HL-60/S4 (cell line): ENCODE results near the gene SIGLEC9.

ENCODE experiments used
- in situ Hi-C: fragments of 300-500 bp; cut with MboI; formaldehyde crosslinking; loops from 2 replicates; pipeline ENCODE4 v1.14.3; 2022; ENCODE audit warnings: low sequenced_read_pairs

SIGLEC9 gene

DNA sequence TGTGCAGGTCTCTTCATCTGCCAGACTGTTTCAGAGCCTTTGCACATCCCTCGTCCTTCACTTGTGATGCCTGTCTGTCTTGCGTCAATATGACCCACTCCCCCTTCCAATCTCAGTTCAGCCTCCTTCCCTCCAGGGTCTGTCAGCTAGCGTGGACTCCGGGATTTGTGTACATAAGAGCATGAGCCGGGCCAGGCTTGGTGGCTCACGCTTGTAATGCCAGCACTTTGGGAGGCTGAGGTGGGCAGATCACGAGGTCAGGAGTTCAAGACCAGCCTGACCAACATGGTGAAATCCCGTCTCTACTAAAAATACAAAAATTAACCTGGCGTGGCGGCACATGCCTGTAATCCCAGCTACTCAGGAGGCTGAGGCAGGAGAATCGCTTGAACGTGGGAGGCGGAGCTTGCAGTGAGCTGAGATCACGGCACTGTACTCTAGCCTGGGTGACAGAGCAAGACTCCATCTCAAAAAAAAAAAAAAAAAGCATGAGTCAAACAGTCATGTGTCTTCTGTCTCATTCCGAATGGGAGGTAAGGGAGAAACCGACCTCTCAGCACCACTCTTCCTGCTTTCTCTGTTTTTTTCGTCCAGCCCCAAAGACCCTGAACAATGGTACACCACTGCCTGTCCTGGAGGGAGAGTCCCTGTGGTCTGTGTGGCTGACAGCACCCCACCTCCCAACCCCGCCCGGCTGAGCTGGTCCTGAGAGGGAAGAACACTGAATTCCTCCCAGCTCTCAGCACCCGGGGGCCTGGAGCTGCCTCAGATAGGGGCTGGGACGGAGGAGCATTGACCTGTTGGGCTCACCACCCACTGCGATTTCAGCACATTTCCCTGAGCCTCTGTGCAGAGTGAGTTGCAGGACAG is 2.4 kb upstream of the SIGLEC9 start:
- in situ Hi-C loops, result no loop called here

DNA sequence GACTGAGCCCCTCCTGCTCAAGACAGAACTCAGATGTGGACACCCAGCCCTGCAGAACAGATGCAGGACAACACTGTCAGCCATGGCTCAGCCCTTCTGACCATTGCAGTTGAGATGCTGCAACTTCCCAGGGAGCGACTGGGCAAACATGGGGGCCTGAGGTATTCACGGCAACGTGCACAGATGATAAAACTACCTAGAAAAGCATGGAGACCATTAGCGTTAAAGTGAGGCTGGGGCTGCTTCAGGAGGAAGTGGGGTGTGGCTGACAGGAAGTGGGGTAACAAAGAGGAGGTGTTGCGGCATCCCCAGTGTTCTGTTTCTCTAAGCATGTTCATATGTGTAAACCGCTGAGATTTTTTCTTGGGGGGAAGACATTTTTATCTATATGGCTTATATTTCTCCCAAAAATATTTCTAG is 1.3 kb upstream of the SIGLEC9 start:
- in situ Hi-C loops, result no loop called here

DNA sequence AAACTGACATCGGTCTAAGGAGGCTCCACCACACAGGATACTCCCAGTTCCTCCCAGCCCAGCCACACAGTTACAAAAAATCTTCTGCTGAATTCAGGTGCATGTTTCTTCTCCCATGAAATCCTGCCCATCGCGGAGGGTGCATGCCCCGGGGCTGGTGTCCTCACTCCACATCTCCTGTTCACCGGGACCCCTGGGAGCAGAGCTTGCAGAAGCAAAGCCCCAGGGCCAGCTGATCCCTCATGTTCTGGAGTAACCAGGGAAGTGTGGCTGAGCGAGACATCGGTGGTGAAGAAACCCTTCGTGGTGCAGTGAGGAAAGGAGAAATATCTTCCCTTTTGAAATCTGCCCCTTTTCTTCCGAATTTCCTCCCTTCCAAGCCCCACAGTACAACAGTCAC is 904 bp upstream of the SIGLEC9 start:
- in situ Hi-C loops, result no loop called here

DNA sequence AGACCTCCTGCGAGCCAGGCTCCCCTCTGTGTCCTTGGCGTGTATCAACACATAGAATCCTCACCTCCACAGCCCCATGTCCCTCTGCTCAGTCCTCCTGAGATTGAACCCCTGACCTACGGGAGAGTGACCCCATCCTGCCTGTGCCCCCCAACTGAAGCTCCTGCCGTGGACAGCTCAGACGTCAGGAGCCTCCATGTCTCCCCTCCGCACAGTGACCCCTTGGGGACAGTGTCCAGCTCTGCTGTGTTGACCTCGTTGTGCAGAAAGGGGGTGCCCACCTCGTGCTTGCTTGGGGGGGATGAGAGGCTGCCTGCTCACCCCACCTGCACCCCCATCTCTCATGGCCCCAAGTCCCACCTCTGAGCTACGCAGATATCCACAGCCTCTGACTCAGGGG is 490 bp upstream of the SIGLEC9 start:
- in situ Hi-C loops, result no loop called here

DNA sequence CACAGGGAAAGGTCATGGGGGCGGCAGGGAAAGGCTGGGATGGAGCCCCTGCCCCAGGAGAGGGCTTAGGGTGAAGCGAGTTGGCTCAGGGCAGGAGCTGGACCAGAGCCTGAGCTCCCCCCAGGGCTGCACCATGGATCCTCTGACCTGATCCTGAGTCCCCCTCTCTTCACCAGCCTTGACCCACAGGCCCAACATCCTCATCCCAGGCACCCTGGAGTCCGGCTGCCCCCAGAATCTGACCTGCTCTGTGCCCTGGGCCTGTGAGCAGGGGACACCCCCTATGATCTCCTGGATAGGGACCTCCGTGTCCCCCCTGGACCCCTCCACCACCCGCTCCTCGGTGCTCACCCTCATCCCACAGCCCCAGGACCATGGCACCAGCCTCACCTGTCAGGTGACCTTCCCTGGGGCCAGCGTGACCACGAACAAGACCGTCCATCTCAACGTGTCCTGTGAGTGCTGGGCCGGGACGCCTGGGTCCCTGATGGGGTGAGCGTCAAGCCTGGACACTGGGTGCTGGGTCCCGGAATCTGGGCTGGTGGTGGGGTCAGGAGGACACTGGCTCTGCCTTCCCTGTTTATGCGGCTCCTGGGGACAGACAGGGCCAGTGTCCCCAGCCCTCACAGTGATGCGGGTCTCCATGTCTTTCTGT is 842 bp downstream of the SIGLEC9 start:
- in situ Hi-C loops, result no loop called here

DNA sequence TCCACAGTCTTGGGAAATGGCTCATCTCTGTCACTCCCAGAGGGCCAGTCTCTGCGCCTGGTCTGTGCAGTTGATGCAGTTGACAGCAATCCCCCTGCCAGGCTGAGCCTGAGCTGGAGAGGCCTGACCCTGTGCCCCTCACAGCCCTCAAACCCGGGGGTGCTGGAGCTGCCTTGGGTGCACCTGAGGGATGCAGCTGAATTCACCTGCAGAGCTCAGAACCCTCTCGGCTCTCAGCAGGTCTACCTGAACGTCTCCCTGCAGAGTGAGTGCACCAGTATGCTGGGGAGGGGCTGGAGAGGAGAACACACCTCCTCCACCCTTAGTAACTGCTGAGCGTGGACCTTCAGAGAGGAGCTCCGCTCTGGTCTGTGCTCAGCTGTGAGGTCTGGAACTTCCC is 2.3 kb downstream of the SIGLEC9 start:
- in situ Hi-C loops, result no loop called here

DNA sequence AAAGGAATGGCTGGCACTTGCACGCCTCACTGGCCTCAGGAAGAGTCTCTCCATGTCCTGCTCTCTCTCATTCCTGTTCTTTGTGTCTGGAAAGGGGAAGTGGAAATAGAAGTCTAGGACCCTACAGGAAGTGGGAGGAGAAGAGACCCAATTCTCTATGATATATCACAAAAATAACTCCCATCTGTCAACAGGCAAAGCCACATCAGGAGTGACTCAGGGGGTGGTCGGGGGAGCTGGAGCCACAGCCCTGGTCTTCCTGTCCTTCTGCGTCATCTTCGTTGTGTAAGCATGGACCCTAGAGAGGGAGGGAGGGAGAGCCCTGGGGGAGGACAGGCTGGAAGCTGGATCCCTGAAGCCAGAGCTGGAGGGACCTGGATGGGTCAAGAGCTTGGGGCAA is 3.0 kb downstream of the SIGLEC9 start:
- in situ Hi-C loops, result no loop called here

DNA sequence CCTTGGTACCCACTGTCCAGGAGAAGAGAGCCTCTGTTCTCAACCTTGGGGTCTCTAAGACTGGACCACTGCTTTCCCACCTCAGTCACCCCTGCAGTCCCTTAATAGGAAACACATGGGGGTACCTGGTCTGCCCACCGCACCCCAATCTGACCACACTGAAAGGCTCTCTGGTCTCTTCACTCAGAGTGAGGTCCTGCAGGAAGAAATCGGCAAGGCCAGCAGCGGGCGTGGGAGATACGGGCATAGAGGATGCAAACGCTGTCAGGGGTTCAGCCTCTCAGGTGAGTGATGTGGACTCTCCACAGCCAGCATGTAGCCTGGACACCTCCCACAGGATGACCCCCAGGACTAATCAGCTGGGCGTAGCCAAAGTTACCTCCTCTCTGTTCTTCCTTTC is 3.5 kb downstream of the SIGLEC9 start:
- in situ Hi-C loops, result no loop called here

DNA sequence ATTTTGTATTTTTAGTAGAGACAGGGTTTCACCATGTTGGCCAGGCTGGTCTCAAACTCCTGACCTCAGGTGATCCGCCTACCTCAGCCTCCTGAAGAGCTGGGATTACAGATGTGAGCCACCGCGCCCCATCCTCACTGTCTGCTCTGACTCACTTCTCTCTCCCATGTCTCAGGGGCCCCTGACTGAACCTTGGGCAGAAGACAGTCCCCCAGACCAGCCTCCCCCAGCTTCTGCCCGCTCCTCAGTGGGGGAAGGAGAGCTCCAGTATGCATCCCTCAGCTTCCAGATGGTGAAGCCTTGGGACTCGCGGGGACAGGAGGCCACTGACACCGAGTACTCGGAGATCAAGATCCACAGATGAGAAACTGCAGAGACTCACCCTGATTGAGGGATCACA is 5.0 kb downstream of the SIGLEC9 start:
- in situ Hi-C loops, result no loop called here

DNA sequence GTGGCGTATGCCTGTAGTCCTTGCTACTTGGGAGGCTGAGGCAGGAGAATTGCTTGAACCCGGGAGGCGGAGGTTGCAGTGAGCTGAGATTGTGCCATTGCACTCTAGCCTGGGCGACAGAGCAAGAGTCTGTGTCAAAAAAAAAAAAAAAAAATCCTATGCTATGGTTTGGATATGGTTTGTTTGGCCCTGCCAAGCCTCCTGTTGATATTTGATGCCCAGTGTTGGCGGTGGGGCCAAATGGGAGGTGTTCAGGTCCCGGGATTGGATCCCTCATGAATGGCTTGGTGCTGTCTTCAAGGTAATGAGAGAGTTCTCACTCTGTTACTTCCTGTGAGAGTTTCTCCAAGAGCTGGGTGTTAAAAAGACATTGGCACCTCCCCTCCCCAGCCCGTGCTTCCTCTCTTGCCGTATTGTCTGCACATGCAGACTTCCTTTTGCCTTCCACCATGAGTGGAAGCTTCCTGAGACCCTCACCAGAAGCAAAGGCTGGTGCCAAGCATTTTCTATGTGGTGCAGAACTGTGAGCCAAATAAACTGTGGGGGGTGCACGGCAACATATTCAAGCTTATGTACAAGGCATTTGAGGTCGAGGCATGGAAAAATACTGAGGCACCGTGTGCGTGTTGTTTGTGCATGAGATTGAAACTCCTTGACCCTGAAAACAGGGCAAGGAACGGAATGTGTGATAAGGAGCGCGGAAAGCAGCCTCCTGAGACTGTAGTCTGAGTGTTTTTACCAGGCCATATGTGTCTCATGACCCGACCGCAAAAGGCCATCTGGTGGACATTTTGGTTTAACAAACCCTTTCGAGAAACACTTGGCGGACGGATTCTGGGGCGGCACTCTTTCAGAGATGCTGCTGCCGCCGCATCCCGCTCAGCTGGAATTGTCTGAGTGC is 7.3 kb downstream of the SIGLEC9 start:
- in situ Hi-C loops, result no loop called here

DNA sequence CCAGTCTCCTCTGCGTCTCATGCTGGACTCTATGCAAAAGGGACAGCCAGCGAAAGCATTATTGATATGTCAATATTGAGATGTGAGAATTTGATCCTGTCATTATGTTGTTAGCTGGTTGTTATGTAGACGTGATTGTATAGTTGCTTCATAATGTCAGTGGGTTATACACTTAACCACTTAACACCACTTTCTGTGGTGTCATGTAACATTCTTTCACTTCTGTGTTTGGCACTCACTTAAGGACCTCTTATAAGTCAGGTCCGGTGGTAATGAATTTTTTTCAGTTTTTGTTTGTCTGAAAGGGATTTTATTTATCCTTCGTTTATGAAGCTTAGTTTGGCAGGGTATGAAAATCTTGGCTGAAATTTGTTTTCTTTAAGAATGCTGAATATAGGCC is 10.3 kb downstream of the SIGLEC9 start:
- in situ Hi-C loops, result no loop called here

DNA sequence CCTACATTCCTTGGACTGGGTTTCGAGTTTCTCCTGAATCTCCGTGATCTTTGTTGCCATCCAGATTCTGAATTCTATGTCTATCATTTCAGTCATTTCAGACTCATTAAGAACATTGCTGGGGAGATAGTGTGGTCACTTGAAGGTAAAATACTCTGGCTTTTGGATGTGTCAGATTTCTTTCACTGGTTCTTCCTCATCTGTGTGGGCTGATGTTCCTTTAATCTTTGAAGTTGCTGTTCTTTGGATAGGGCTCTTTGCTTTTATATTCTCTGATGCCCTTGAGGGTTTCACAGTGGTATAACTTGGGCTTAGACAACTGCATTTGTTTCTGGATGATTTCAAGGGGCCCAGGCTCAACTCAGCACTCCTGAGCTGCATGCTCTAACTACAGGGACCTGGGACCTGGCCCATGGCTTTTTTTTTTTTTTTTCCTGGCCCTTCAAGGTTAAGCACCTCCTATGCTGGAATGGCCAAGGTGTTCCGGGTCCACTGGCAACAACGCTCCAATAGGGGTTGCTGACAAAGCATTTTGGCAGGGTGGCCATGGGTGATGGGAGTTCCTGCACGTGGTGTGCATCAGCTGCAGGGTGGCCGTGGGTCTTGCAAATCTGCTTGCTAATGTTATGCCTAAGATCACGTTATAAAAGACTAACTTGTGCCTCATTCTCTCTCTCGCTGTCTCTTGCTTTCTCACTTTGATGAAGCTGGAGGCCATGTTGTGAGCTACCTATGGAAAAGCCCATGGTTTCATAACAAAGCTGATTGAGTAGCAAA is 11.5 kb downstream of the SIGLEC9 start:
- in situ Hi-C loops, result no loop called here

DNA sequence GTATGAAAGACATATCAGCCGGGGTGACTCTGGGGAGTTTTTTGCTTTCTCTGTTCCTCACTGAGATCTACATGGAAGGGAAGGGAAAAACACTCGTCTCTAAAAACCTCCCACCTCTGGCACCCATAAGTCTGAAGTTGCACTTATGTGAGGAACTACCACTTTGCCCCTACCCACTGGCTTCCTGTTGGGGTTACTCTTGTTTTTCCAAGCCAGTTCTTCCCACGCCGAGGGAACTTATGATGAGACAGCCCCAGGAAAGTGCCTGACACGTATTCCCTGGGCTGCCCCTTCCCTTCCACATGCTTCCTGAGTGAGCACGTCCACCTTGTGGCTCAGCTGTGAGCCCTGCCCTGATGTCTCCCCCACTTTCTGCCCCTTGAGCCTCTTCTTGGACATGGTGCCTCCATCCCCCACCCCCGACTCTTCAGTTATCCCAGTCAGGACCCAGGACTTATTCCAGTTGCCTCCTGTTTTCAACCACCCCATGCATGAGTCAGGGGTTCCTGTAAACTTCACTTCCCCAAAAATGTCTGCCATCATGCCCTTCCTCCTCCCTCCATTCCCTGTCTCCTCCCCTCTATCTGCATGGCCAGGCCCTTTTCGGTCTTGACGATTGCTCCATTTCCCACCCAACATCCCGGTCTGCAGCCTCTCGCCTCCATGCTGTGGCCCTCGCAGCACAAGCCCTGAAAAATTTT is 12.3 kb downstream of the SIGLEC9 start:
- in situ Hi-C loops, result no loop called here

DNA sequence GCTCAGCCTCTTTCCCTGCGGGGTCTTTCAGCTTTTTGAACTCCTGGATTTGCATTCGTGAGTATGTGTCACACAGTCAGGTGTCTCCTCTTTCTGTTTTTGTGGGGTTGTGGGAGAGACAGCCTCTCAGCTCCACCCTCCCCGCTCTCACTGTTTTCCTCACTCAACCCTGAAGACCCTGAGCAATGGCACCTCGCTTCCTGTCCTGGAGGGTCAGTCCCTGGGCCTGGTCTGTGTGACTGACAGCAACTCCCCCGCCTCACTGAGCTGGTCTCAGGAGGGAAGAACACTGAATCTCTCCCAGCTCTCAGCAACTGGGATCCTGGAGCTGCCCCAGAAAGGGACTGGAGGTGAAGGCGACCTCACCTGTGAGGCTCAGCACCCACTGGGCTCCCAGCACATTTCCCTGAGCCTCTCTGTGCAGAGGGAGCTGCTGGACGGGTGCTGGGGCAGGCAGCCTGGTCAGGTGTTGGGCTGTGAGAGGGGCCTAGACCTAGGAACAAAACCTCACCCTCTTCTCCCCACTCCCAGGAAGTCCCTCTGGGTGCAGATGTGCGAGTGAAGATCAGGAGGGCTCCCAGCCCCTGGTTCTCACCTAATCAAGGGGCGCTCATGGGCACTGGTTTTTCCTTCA is 13.2 kb downstream of the SIGLEC9 start:
- in situ Hi-C loops, result no loop called here

DNA sequence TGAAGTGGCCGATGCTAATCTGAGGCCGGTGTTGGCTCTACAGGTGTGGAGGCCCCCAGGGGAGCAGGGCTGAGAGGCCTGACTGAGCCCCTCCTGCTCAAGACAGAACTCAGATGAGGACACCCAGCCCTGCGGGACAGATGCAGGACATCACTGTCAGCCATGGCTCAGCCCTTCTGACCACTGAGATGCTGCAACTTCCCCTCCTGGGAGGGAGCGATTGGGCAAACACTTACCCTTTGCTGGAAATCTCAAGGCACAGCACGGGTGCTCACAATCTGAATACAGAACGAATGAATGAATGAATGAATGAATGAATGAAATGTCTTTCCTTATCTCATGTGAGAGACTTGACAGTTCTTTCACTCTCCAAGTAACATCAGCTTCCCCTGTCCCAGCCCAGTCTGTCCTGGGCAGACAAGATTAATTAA is 13.9 kb downstream of the SIGLEC9 start:
- in situ Hi-C loops, result no loop called here

DNA sequence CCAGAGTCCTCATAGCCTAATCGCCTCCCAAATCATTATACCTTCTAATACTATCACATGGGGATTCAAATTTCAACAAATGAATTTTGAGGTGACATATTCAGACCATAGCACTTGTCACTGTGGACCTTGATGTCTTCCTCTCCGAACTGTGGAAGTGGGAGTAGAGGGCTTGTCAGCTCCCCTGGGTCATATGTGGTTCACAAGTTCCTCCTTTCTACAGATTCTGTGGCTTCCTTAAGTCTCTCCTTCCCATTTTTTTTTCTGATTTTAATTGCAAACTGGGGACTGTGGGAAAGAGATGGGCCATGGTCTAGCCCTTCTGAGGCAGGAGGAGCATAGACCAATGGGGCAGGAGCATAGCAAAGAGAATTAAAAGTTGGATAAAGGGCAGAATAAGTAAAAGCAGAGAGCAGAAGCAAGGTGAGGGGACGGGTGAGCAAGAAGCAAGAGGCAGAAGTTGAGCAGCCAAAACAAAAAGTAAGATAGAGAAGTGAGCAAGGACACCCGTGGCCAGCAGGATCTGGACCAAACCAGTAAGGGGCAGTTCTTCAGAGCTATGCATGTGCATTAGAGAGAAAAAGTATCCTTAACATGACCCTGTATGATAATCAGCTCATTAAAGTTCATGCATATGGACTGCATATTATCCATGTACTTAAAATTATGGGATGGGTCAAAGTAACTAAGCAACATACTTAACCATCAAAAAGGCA is 14.8 kb downstream of the SIGLEC9 start:
- in situ Hi-C loops, result no loop called here

DNA sequence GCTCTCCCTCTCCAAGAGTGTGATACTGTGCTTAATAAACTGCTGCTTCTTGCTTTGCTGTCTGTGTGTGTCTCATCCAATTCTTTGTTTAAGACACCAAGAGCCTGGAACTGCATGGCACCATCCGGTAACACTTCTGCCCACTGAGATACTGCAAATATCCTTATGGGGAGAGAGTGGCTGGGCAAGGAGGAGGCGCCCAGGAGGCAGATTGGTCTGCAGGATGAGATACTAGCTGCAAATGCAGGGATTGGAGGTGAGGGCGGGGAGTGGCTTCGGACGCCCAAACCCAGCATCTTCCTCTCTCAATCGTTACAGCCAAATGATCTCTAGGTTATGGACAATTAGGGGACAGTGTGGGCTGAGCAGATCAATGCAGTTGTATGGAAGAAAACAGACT is 15.7 kb downstream of the SIGLEC9 start:
- in situ Hi-C loops, result no loop called here

DNA sequence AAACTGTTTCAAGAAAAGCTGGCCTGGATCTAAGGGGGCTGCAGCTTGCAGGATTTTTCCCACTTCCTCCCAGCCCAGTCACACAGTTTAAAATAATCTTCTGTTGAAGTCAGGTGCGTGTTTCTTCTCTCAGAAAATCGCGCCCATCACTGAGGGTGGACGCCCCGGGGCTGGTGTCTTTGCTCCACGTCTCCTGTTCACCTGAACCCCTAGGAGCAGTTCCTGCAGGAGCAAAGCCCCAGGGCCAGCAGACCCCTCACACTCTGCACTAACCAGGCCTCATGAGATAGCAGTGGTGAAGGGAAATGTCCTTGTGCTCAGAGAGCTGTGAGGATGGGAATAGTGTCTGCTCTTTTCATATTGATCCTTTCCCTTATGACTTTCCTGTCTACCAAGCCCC is 16.5 kb downstream of the SIGLEC9 start:
- in situ Hi-C loops, result no loop called here

DNA sequence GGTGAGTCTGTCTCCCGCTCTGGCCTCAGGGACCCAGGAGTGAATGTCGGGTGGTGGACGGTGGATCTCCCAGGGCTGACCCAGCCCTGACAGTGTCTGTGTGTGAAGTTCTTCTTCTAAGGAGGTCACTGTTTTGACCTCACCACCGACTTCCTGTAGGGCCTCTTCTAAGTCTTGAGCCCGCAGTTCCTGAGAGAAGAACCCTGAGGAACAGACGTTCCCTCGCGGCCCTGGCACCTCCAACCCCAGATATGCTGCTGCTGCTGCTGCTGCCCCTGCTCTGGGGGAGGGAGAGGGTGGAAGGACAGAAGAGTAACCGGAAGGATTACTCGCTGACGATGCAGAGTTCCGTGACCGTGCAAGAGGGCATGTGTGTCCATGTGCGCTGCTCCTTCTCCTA is 17.4 kb downstream of the SIGLEC9 start, which contains the start of gene SIGLEC7:
Gene SIGLEC7 (plus strand): TSS at position 183 of the 400 bp plus-strand sequence. CDS start 69 bp downstream, at position 252.
- in situ Hi-C loops, result no loop called here
